Stomach smooth muscle (tissue), 2 donors: ENCODE measurements around the gene BTN1A1.
"Not testable (repeated sequence)": the region's sequence is repeated elsewhere in the genome, so short reads cannot be mapped to it uniquely, and the experiment has no call there.

ENCODE experiments used
- H3K27ac ChIP-seq: one replicate; pipeline ENCODE4 v1.7.0; 2013; ENCODE audit warnings: mild to moderate bottlenecking, low read length, inconsistent platforms
- H3K27me3 ChIP-seq, 2 donors: one replicate each; pipeline ENCODE4 v1.7.0; 2013; ENCODE audit warnings: low read length in 2 of 2; ENCODE audit not compliant: insufficient read depth in 2 of 2, control insufficient read depth in 1 of 2
- H3K36me3 ChIP-seq, 2 donors: one replicate each; pipeline ENCODE4 v1.7.0; 2013; ENCODE audit warnings: low read length in 2 of 2; ENCODE audit not compliant: control insufficient read depth in 2 of 2, insufficient read depth in 2 of 2
- H3K4me1 ChIP-seq: one replicate; pipeline ENCODE4 v1.7.0; 2013; ENCODE audit warnings: low read length; ENCODE audit not compliant: control insufficient read depth, insufficient read depth
- H3K4me3 ChIP-seq, 2 donors: one replicate each; pipeline ENCODE4 v1.7.0; 2013; ENCODE audit warnings: low read length in 2 of 2
- H3K9ac ChIP-seq, 2 donors: one replicate each; pipeline ENCODE4 v1.7.0; 2013; ENCODE audit warnings: low read length in 2 of 2, mild to moderate bottlenecking in 1 of 2
- H3K9me3 ChIP-seq, 2 donors: one replicate each; pipeline ENCODE4 v1.7.0; 2013; ENCODE audit warnings: low read length in 2 of 2; ENCODE audit not compliant: control insufficient read depth in 2 of 2
- donor health status: healthy.
- donor health status: Pancreatic carcinoma.

The BTN1A1 gene, protein sequence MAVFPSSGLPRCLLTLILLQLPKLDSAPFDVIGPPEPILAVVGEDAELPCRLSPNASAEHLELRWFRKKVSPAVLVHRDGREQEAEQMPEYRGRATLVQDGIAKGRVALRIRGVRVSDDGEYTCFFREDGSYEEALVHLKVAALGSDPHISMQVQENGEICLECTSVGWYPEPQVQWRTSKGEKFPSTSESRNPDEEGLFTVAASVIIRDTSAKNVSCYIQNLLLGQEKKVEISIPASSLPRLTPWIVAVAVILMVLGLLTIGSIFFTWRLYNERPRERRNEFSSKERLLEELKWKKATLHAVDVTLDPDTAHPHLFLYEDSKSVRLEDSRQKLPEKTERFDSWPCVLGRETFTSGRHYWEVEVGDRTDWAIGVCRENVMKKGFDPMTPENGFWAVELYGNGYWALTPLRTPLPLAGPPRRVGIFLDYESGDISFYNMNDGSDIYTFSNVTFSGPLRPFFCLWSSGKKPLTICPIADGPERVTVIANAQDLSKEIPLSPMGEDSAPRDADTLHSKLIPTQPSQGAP

DNA sequence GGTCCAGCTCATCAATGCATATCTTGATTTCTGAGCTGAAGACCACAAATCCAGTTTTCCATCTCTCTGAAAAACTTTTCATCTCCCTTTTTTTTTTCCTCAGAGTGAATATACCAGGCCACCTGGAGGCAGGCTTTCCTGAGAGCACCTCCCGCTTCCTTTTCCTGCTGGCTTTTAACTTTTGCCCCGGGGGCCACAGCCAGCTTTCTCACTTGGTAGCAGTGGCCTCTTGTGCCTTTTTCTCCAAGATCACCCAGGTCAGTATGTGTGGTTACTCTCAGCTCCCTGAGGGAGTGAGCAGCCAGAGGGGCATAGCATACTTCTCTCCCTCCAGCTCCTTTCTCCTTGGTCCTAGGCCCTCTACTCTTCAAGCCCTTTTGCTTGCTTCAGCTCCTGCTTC is at the start of gene BTN1A1:
Gene BTN1A1, plus strand, starts transcription at position 202 of the 400 bp plus-strand sequence. CDS start 984 bp downstream, outside the sequence.
- peaks cover 7% of the 10 kb centered on the region for H3K4me1 ChIP-seq
- H3K9ac ChIP-seq: no peak within 1 kb of the TSS
- no peak within 1 kb of the TSS for H3K4me3 ChIP-seq
- H3K36me3 ChIP-seq: no peaks in the 10 kb centered on the region
- H3K27ac ChIP-seq: no peak within 1 kb of the TSS
- peaks cover 11 to 18% of the 10 kb centered on the region in 2 donors for H3K27me3 ChIP-seq
- H3K9me3 ChIP-seq: no peaks in the 10 kb centered on the region

DNA sequence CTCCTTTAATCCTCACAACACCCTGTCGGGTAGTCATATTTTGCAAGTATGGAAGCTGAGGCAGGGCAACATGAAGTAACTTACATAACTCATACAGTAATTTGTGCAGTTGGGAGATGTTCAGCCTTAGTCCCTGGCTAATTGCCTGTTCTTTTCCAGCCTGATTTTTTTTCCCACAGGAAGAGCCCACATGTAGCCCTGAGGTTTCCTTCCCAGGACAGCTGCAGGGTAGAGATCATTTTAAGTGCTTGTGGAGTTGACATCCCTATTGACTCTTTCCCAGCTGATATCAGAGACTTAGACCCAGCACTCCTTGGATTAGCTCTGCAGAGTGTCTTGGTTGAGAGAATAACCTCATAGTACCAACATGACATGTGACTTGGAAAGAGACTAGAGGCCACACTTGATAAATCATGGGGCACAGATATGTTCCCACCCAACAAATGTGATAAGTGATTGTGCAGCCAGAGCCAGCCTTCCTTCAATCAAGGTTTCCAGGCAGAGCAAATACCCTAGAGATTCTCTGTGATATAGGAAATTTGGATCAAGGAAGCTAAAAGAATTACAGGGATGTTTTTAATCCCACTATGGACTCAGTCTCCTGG is 47.4 kb upstream of the BTN1A1 start:
- Histone ChIP-seq H3K27ac (no peak overlapping the region), H3K4me1 (peaks cover 8% of the 10 kb centered on the region), H3K27me3 (no peaks in the 10 kb centered on the region), H3K9me3 (no peaks in the 10 kb centered on the region), H3K36me3 (peaks cover 0 to 2% of the 10 kb centered on the region in 2 donors), H3K4me3 (no peak overlapping the region), H3K9ac (no peak overlapping the region)

DNA sequence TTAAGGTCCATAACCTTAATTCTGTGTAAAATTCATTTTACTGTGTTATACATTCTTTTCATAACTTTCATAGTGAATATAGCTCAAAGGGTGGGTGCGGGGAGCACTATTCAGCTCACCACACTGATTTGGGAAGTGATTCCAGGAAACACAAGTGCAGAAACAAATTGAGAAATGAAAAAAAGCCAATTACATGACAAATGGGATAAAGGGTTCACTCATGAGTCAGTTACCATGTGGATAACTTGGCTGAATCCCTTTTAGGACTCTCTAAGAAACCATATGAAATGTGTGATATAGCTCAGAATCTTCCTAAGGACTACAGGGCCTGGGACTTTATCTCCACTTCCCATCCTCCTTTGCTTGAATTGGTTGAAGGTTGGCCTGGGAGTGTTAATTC is 45.5 kb upstream of the BTN1A1 start:
- Histone ChIP-seq H3K9me3 (no peaks in the 10 kb centered on the region), H3K27ac (no peak overlapping the region), H3K27me3 (no peaks in the 10 kb centered on the region), H3K4me1 (peaks cover 15% of the 10 kb centered on the region), H3K4me3 (no peak overlapping the region), H3K9ac (no peak overlapping the region), H3K36me3 (peaks cover 4 to 5% of the 10 kb centered on the region in 2 donors)

DNA sequence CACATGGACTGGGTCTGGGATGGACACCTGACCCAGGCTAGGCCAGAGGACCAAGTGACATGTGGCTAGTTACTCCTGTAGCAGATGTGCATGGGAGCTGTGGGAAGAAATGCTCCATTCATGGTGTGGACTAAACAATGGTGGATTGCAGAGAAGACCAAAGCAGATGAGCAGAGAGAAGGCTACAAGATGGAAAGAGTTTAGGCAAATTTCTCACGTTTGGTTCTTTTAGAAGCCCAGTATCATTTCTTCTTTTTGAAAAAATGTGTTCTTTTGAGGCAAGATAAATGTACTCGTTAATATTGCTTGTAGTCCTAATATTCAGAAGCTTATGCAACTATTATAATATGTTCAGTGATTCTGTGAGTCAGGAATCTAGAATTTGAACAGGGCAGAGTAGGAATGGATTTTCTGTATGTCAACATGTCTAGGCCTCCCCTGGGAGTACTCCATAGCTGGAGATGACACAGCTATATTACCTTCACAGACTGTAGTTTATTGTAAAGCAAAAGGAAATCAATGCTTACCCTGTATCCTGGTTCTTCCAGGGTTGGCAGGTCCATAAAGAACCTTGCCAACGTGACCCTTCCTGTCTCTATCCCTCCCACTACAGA is 44.6 kb upstream of the BTN1A1 start:
- peaks cover 5% of the 10 kb centered on the region in 2 donors for H3K36me3 ChIP-seq
- H3K27ac ChIP-seq: no peak overlapping the region
- H3K9me3 ChIP-seq: no peaks in the 10 kb centered on the region
- H3K27me3 ChIP-seq: no peaks in the 10 kb centered on the region
- H3K4me1 ChIP-seq: peaks cover 20% of the 10 kb centered on the region
- no peak overlapping the region for H3K4me3 ChIP-seq
- H3K9ac ChIP-seq: no peak overlapping the region

DNA sequence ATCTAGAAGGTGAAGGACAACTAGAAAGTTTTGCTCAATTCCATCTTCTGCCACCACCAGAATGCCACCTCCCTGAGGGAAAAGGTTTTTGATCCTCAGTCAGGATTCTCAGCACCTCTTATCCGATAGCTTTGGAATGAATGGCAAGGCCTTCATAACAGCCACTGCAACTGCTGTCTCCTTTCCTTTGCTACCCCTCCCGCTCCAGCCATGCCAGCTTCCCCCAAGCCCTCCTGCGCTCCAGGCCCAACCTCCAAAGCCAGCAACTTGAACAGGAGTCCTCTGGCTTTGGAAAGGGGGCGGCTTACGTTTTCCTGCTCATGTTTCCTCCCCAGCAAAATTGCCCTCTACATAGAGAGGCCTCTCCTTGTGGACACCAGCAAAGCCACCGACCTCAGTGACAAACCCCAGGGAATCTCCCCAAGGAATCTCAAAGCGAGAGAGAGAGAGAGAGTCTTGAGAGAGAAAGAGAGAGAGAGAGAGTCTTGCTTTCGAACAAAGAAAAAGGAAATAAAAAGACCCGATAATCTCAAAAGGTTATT is 42.8 kb upstream of the BTN1A1 start:
- Histone ChIP-seq H3K4me3 (peak overlapping the region; percentile 90 to 94), H3K27ac (peak overlapping the region; percentile 92), H3K9ac (peak overlapping the region; percentile 96 to 98), H3K4me1 (peaks cover 31% of the 10 kb centered on the region), H3K9me3 (no peaks in the 10 kb centered on the region), H3K36me3 (peaks cover 8% of the 10 kb centered on the region in 2 donors), H3K27me3 (no peaks in the 10 kb centered on the region)

DNA sequence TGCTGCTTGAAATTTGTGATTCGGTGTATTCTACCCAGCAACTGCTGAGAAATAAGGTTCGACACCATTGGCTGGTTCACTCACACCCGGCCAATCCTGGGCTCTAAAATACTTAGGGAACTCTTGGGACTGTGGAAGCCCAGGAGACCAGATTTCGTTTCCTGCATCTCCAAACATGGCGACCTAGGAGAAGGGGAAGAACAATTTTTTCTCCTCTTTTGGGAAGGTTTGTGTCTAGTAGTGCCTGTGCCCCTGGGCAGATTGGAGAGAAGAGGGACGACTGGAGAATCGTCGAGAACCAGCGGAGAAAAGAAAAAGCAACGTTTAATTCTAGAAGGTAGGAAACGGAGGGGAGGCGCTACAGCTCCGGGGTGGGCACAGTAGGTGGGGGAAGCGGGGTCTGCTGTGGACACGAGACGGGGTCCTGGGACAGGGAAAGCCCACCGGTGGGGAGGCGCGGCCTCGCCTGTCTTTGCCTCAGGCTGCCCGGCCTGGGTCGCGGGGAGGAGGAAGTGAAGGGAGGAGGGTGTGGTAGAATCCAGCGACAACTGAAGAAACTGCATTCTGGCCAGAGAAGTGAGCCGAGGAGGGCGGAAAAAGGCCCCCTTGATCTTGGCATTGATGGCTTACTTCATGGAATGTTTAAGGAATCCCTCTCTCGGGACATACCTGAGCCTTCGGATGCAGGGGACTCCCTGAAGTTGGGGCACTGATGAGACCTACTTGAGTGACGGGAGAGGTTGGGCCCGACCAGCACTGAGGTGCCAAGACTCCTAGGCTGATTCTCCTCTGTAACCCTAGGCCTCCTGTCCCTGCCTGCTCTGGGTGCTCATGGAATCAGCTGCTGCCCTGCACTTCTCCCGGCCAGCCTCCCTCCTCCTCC is 42.1 kb upstream of the BTN1A1 start, which contains the start of gene BTN2A1:
Gene BTN2A1, plus strand, starts transcription at position 150 of the 883 bp plus-strand sequence. Its CDS starts 682 bp downstream, at position 832.
- peaks cover 12 to 15% of the 10 kb centered on the region in 2 donors for H3K36me3 ChIP-seq
- H3K27me3 ChIP-seq: no peaks in the 10 kb centered on the region
- H3K4me1 ChIP-seq: peaks cover 34% of the 10 kb centered on the region
- peak within 1 kb of the TSS; percentile 92 for H3K27ac ChIP-seq
- peak within 1 kb of the TSS; percentile 90 to 94 for H3K4me3 ChIP-seq
- no peaks in the 10 kb centered on the region for H3K9me3 ChIP-seq
- H3K9ac ChIP-seq: peak within 1 kb of the TSS; percentile 96 to 98

DNA sequence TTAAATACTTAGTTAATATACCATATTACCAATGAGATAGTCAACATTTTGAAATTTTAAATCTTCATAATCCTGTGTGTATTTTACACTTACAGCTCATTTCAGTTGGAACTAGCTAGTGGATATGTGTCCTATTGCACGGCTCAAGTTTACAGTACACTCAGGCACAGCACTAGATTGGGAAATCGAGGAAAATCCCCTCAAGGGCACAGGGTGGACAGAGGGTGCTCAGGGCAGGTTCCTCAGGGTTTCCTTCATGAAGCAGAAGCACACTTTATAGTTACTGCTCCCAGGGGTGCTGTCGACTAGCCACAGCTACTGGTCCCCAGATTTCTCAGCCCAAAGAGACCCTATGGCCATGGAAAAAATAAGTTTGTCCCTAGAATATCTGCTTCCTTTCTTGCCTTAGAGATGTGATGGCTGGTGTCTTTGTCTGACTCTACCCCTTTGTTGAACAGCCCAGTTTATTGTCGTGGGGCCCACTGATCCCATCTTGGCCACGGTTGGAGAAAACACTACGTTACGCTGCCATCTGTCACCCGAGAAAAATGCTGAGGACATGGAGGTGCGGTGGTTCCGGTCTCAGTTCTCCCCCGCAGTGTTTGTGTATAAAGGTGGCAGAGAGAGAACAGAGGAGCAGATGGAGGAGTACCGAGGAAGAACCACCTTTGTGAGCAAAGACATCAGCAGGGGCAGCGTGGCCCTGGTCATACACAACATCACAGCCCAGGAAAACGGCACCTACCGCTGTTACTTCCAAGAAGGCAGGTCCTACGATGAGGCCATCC is 40.9 kb upstream of the BTN1A1 start:
- peaks cover 23 to 25% of the 10 kb centered on the region in 2 donors for H3K36me3 ChIP-seq
- H3K4me3 ChIP-seq: peak overlapping the region; percentile 61 to 69
- H3K27me3 ChIP-seq: no peaks in the 10 kb centered on the region
- H3K27ac ChIP-seq: no peak overlapping the region
- H3K9ac ChIP-seq: peak overlapping the region; percentile 17 to 36
- H3K9me3 ChIP-seq: no peaks in the 10 kb centered on the region
- peaks cover 34% of the 10 kb centered on the region for H3K4me1 ChIP-seq

DNA sequence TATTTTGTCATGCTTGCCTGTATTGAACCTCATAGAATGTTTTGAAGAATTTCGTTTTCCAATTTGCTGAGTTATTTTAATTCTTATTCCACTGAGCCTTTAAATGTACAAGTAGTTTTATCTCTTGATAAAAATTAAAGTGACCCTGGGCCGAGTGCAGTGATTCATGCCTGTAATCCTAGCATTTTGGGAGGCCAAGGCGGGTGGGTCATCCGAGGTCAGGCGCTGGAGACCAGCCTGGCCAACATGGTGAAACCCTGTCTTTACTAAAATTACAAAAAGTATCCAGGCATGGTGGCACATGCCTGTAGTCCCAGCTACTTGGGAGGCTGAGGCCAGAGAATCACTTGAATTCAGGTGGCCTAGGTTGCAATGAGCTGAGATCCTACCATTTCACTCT is 38.8 kb upstream of the BTN1A1 start:
- not testable (repeated sequence) for H3K9ac ChIP-seq, H3K27me3 ChIP-seq, H3K27ac ChIP-seq, H3K9me3 ChIP-seq
- H3K36me3 ChIP-seq: peaks cover 45% of the 10 kb centered on the region in 2 donors
- H3K4me1 ChIP-seq: peaks cover 34% of the 10 kb centered on the region
- H3K4me3 ChIP-seq: peak overlapping the region in 1 of 2 donors; percentile 57

DNA sequence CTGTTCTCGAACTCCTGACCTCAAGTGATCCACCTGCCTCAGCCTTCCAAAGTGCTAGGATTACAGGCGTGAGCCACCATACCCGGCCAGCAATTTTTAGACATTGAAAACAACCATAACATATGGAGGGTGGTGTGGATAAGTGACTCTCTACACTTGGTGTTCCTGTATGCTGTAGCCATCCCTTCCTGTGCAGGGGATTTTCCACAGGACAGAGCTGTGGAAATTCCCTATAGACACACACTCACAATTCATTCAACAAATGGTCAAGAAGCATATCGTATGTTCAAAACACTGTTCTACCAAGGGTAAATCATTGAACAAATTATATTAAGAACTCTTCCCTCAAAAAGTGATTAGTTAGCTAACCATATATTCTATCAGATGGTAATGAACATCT is 36.1 kb upstream of the BTN1A1 start:
- H3K9ac ChIP-seq: no peak overlapping the region
- peaks cover 25% of the 10 kb centered on the region for H3K4me1 ChIP-seq
- H3K27me3 ChIP-seq: no peaks in the 10 kb centered on the region
- H3K27ac ChIP-seq: no peak overlapping the region
- H3K36me3 ChIP-seq: peaks cover 61 to 68% of the 10 kb centered on the region in 2 donors
- no peaks in the 10 kb centered on the region for H3K9me3 ChIP-seq
- no peak overlapping the region for H3K4me3 ChIP-seq
